Epithelial cell of proximal tubule (primary cell): Measurements from ENCODE around the gene MBTPS1. TPM values are rescaled to one million over a fixed set of nuclear protein-coding genes. Genes with fewer than 3 reads are reported as not detected.

ENCODE experiments used
- DNase-seq: peaks from one replicate; pipeline ENCODE4 v3.0.0-alpha.2; 2011; ENCODE audit warnings: low read depth
- H3K4me3 ChIP-seq: 2 replicates; pipeline ENCODE4 v1.5.1; 2011; ENCODE audit warnings: low read depth, mild to moderate bottlenecking, low read length
- total RNA-seq: library from RNA; depleted of rRNA; stranded (reverse); fragments of >200 nt; gene quantifications from 2 replicates; pipeline ENCODE4 v1.2.3, GENCODE V29; 2015
- TF ChIP-seq, protein P1 (sequence below): conservative IDR thresholded peaks from 2 replicates; pipeline ENCODE4 v1.5.1; 2012; ENCODE audit warnings: low read depth, mild to moderate bottlenecking, low read length

MBTPS1 gene
- total RNA-seq, 1 donor from 2014 or later, result 76.3 TPM

DNA sequence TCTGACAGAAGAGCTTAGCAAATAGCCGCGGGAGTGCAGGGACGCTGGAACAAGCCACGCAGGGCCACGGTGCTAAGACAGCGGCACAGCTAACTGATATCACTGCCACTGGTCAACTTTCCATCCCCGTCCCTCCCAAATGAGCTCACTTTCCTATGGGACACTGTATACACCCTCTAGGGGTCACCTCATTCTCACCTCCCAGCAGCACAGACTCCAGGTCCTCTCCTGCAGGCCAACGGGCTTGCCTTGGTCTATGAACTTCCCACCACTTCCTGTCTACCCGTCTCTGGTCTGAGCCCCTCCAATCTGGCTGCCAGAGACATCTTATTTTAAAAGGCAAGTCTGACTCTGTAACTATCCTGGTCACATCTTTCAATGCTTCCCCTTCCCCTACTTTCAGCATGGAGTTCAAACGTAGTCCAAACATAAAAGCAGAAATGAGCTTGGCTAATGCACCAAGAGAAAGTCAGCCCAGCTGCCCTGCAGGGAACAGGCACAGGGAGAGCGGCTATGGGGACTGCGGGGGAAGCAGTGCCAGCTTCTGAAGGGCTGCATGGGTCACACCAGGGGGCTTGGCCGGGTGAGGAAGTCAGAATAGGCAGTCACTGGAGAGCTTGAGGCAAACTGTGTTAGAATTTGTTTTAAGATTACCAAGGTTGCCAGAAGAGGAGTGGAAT lies 47.8 kb downstream of the MBTPS1 start:
- TF ChIP-seq, protein P1, sequence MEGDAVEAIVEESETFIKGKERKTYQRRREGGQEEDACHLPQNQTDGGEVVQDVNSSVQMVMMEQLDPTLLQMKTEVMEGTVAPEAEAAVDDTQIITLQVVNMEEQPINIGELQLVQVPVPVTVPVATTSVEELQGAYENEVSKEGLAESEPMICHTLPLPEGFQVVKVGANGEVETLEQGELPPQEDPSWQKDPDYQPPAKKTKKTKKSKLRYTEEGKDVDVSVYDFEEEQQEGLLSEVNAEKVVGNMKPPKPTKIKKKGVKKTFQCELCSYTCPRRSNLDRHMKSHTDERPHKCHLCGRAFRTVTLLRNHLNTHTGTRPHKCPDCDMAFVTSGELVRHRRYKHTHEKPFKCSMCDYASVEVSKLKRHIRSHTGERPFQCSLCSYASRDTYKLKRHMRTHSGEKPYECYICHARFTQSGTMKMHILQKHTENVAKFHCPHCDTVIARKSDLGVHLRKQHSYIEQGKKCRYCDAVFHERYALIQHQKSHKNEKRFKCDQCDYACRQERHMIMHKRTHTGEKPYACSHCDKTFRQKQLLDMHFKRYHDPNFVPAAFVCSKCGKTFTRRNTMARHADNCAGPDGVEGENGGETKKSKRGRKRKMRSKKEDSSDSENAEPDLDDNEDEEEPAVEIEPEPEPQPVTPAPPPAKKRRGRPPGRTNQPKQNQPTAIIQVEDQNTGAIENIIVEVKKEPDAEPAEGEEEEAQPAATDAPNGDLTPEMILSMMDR, result no peak
- DNase-seq, result no peak
- H3K4me3 ChIP-seq, result no peak overlapping the region

DNA sequence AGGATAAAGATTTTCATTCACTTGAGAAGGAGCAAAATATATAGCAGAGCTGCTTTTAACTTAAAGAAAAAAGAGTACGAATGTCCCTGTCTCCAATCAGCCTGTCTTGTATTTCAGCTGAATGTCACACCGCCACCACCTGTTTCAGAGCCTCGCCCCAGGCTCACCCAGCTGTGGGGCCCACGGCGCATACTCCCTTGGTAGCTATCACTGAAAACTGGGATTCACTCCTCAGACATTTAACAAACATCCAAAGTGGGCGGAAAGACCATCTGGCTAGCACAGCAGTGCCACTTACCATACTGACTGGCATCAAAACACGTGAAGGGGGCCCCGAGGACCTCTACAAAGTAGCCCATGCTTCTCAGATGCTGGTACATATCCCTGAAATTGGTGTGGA lies 48.7 kb downstream of the MBTPS1 start:
- no peak overlapping the region for H3K4me3 ChIP-seq
- DNase-seq, result no peak
- TF ChIP-seq, protein P1, result no peak

DNA sequence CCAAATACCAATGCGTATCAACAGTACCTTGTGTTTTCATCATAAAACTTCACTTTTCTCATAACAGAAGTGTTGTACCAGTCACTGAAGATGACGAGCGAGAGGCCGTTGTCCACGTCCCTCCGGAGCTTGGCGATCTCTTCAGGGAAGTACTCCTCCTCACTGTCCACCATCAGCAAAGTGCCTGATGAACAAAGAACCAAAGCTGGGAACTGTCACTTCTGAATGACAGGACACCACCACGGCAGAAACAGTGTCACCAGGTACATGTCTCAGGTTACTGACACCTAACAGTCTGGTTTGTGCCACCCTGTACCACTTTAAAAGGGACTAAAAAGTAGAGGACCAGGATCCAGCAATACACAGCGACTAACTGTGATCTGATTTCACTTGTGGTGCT lies 49.1 kb downstream of the MBTPS1 start:
- DNase-seq, result no peak
- TF ChIP-seq, protein P1, result no peak
- no peak overlapping the region for H3K4me3 ChIP-seq

DNA sequence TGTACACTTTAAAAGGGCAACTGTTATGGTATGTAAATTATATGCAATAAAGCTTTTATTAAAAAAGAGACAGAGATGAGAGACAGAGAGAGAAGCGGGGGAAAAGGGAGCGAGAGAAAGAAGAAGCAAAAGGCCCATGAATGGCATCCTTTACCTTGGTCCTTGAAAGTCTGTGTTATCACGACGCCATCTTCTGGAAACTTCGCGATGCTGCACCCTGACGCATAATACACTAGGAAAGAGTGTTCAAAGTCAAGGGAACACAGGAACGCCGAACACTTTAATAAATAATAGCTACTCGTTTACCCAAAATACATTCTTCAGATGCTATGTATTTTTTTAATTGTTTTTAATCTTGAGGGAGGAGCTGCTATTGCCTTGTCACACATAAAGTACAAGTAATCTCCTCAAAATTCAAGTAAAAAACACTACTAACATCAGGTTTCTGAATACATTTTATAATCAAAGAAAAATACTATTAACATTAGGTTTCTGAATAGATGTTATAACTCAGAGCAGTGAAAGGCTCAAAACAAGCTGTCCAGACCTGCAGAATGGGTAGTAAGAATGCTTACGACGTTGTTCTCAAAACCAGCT lies 51.1 kb downstream of the MBTPS1 start:
- H3K4me3 ChIP-seq, result no peak overlapping the region
- TF ChIP-seq, protein P1, result peak; percentile 75
- no peak for DNase-seq

DNA sequence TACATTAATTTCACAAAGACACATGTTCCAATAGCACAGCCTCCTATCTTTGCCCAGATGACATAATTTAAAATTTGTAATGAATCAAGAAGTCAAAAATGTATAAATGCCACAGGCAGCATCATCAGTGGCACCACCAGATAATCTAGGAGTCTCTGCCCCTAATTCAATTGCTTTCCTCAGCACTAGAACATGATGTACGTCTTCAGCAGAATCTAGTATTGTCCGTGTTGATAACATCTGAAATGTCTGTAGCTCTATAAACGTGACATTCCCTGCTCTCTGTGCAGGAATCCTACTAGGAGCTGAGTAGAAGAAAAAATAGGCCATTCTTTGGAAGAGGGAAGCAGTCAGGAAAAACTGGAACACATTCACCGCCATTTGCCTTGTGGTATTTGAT lies 52.8 kb downstream of the MBTPS1 start:
- no peak for DNase-seq
- H3K4me3 ChIP-seq, result no peak overlapping the region
- TF ChIP-seq, protein P1, result no peak

DNA sequence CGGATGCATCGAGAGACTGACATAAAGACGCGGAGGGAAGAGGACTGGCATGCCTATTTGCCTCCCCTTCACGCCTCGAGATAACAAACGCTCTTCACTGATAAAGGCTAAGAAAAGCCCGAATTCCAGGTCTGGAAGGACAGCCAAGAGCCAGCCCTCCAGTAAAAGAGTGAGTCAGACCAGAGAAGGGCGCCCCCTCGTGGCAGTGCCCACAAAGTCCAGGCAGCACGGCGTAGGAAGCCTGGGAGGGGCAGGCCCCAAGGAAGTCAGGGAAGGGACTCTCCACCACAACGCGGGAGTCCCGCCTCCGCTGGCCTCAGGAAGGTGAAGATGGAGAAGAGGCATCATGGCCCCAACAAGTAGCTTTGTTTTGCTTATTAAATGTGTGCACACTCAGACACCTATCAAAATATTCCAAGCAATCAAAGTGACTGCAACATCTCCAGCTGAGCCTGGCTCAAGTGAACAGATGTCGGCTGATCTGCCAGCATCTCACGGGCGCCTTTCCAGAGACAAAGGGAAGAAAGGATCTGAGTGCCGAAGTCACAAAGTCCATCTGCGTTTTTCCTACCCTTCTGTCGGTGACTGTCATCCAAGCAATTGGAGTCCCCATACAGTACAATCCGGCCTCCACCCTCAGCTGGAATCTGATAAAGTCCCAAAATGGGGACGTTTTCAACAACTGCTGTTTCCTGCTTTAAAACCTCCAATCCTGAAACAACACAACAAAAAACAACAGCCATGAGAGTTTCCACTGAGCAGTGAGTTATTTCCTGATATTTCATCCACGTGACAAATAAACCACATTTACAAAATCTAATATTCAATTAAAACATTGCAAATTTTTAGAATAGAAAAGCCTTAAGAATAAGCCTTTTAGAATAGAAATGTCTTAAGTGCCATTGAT lies 53.8 kb downstream of the MBTPS1 start:
- TF ChIP-seq, protein P1, result peak; percentile 91
- no peak for DNase-seq
- no peak overlapping the region for H3K4me3 ChIP-seq
